K562 (cell line): ENCODE data around the gene HTR3B. TPM values are rescaled to one million over a fixed set of nuclear protein-coding genes. Genes with fewer than 3 reads are reported as not detected.

Source experiments
- ATAC-seq: fragments of 200-7000 bp; cut with Tn5 transposase; 3 replicates; pipeline ENCODE4 v1.9.1; 2020; ENCODE audit warnings: moderate library complexity
- BruUV-seq: library from RNA; stranded (reverse); fragments of 400-500 nt; replicated peaks from 2 replicates; lab custom pipeline; 2021; lab: Mats Ljungman, UMichigan
- CTCF ChIA-PET: fragments of 300-600 bp; formaldehyde crosslinking; extraction: SDS; loops from one replicate; lab custom pipeline; 2021; ENCODE audit warnings: low intra/inter-chr PET ratio; lab: Yijun Ruan, JAX
- POLR2A ChIA-PET: fragments of 300-600, 350-650 bp; sonication (Branson Sonifier 250); formaldehyde crosslinking; extraction: SDS; loops from one replicate; lab custom pipeline; 2021; ENCODE audit warnings: antibody characterized with exemption, inconsistent platforms; lab: Yijun Ruan, JAX
- DNase-seq, 4 experiments: peaks; one replicate each; pipeline versions ENCODE4 v3.0.0 to v3.0.0-alpha.2; 2011 to 2018; ENCODE audit warnings: low spot score in 3 of 4, mixed read lengths in 3 of 4; ENCODE audit errors: extremely low read depth in 1 of 4
- FAIRE-seq: peaks from 2 replicates; lab custom pipeline; 2011; peaks lifted over from hg19 to GRCh38; lab: Jason Lieb, UNC
- H2AFZ ChIP-seq: 2 replicates; pipeline ENCODE4 v1.6.0; 2011; ENCODE audit warnings: low read depth, low read length, control low read depth, inconsistent platforms
- H3K27ac ChIP-seq: fragments of 200-600 bp; 3 replicates; pipeline ENCODE4 v1.8.0; 2011; ENCODE audit warnings: low read depth, mild to moderate bottlenecking, control low read depth, inconsistent platforms, low read length, moderate library complexity, mixed read lengths; ENCODE audit errors: extremely low read depth
- H3K27me3 ChIP-seq, 2 experiments: fragments of 300-600 bp in 1 of 2; 2 replicates in 1 of 2; 3 replicates in 1 of 2; pipeline versions ENCODE4 v1.6.0 to v1.8.0; 2011; ENCODE audit warnings: inconsistent platforms in 2 of 2, low read length in 2 of 2, mild to moderate bottlenecking in 1 of 2, mixed read lengths in 1 of 2, moderate library complexity in 1 of 2; ENCODE audit not compliant: control insufficient read depth in 2 of 2, insufficient read depth in 2 of 2
- H3K36me3 ChIP-seq: fragments of 300-600 bp; 3 replicates; pipeline ENCODE4 v1.8.0; 2011; ENCODE audit warnings: mild to moderate bottlenecking, low read length, inconsistent platforms; ENCODE audit not compliant: control insufficient read depth, insufficient read depth
- H3K4me1 ChIP-seq, 2 experiments: fragments of 200-600 bp in 1 of 2; replicated peaks in 1 of 2; 2 replicates in 1 of 2; 3 replicates in 1 of 2; pipeline versions ENCODE4 v1.5.1 to v1.8.0; 2011; ENCODE audit warnings: inconsistent platforms in 2 of 2, low read length in 2 of 2, mild to moderate bottlenecking in 1 of 2, mixed read lengths in 1 of 2, moderate library complexity in 1 of 2; ENCODE audit not compliant: control insufficient read depth in 2 of 2, insufficient read depth in 2 of 2
- H3K4me2 ChIP-seq: 2 replicates; pipeline ENCODE4 v1.6.1; 2011; ENCODE audit warnings: low read length, control low read depth, inconsistent platforms, mixed read lengths; ENCODE audit not compliant: insufficient read depth
- H3K4me3 ChIP-seq: fragments of 200-600 bp; sonication (generic), shearing (Covaris generic); 2 replicates; pipeline ENCODE4 v1.5.1; 2016; ENCODE audit warnings: control low read depth, inconsistent platforms
- H3K79me2 ChIP-seq: fragments of 200-600 bp; 3 replicates; pipeline ENCODE4 v1.8.0; 2011; ENCODE audit warnings: low read length, inconsistent platforms; ENCODE audit not compliant: control insufficient read depth, insufficient read depth
- H3K9ac ChIP-seq, 2 experiments: 2 replicates each; pipeline versions ENCODE4 v1.6.0 to v1.6.1; 2011; ENCODE audit warnings: low read depth in 2 of 2, low read length in 2 of 2, control low read depth in 1 of 2, inconsistent platforms in 1 of 2, mild to moderate bottlenecking in 1 of 2, mixed read lengths in 1 of 2; ENCODE audit not compliant: insufficient read depth in 1 of 2
- H3K9me1 ChIP-seq: one replicate; pipeline ENCODE4 v1.6.0; 2011; ENCODE audit warnings: inconsistent platforms, mild to moderate bottlenecking, low read length, moderate library complexity; ENCODE audit not compliant: control insufficient read depth, insufficient read depth
- H3K9me3 ChIP-seq: replicated peaks from 2 replicates; pipeline ENCODE4 v1.5.1; 2011; ENCODE audit warnings: low read depth, low read length, inconsistent platforms; ENCODE audit not compliant: control insufficient read depth, insufficient read depth
- H4K20me1 ChIP-seq: replicated peaks from 2 replicates; pipeline ENCODE4 v1.6.1; 2011; ENCODE audit warnings: low read length, inconsistent platforms, mixed read lengths; ENCODE audit not compliant: control insufficient read depth, insufficient read depth
- CBFA2T3 ChIP-seq: fragments of 450-650 bp; IDR thresholded peaks from 2 replicates; pipeline ENCODE4 v1.6.1; 2017
- CREBBP ChIP-seq: IDR thresholded peaks from one replicate; pipeline ENCODE4 v1.6.1; 2012; ENCODE audit warnings: low read depth, mild to moderate bottlenecking, control low read depth, inconsistent platforms, low read length
- FOXA3 ChIP-seq, 2 experiments: fragments of 450-650 bp in 1 of 2; sonication (generic) in 1 of 2; formaldehyde crosslinking; IDR thresholded peaks in 1 of 2; conservative IDR thresholded peaks in 1 of 2; 2 replicates each; pipeline versions ENCODE4 v1.4.0 to v1.8.0; 2020 to 2022; ENCODE audit warnings: mild to moderate bottlenecking in 2 of 2, missing genetic modification reagents in 1 of 2
- HDAC8 ChIP-seq: fragments of 450-650 bp; IDR thresholded peaks from 2 replicates; pipeline ENCODE4 v1.6.1; 2016; ENCODE audit warnings: mild to moderate bottlenecking, missing genetic modification characterization, moderate library complexity, missing compliant biosample characterization
- KAT7 ChIP-seq: sonication (generic); formaldehyde crosslinking; IDR thresholded peaks from 2 replicates; pipeline ENCODE4 v1.8.0; 2022; ENCODE audit warnings: missing genetic modification reagents, mild to moderate bottlenecking, borderline replicate concordance
- KDM4B ChIP-seq, 2 experiments: fragments of 450-650 bp in 1 of 2; sonication (generic) in 1 of 2; IDR thresholded peaks; 2 replicates each; pipeline ENCODE4 v1.6.1; 2016 to 2017; ENCODE audit warnings: borderline replicate concordance in 2 of 2, antibody characterized with exemption in 1 of 2, low read depth in 1 of 2, mild to moderate bottlenecking in 1 of 2
- LEF1 ChIP-seq: fragments of 450-650 bp; IDR thresholded peaks from 2 replicates; pipeline ENCODE4 v1.6.1; 2016; ENCODE audit warnings: mild to moderate bottlenecking
- MXI1 ChIP-seq: IDR thresholded peaks from 2 replicates; pipeline ENCODE4 v1.6.1; 2011; ENCODE audit warnings: low read depth, mild to moderate bottlenecking, improper control_type of control experiment, low read length
- NCOA6 ChIP-seq: fragments of 450-650 bp; IDR thresholded peaks from 2 replicates; pipeline ENCODE4 v1.6.1; 2017; ENCODE audit warnings: mild to moderate bottlenecking
- NONO ChIP-seq, 2 experiments: fragments of 200-400 bp in 1 of 2; fragments of 450-650 bp in 1 of 2; formaldehyde crosslinking in 1 of 2; IDR thresholded peaks; 2 replicates each; pipeline ENCODE4 v1.6.1; 2017; ENCODE audit warnings: low read depth in 2 of 2, mild to moderate bottlenecking in 2 of 2, moderate library complexity in 2 of 2, low read length in 1 of 2
- POLR2A ChIP-seq: fragments of 450-650 bp; conservative IDR thresholded peaks from 2 replicates; pipeline ENCODE4 v1.6.1; 2016
- ZBTB8A ChIP-seq: fragments of 450-650 bp; IDR thresholded peaks from 2 replicates; pipeline ENCODE4 v1.6.1; 2018; ENCODE audit warnings: mild to moderate bottlenecking, moderate library complexity; ENCODE audit not compliant: partially characterized antibody
- ZNF707 ChIP-seq: fragments of 250-450 bp; sonication (Bioruptor Pico); conservative IDR thresholded peaks from 2 replicates; pipeline ENCODE4 v1.8.0; 2022; ENCODE audit warnings: inconsistent platforms, mild to moderate bottlenecking, moderate library complexity
- ZNF764 ChIP-seq: fragments of 250-450 bp; sonication (Bioruptor Pico); IDR thresholded peaks from 2 replicates; pipeline ENCODE4 v1.4.0; 2020; ENCODE audit warnings: low read depth, mild to moderate bottlenecking, moderate library complexity
- ZNF79 ChIP-seq: fragments of 250-450 bp; sonication (Bioruptor Pico); IDR thresholded peaks from 2 replicates; pipeline ENCODE4 v1.4.0; 2020; ENCODE audit warnings: low read depth, mild to moderate bottlenecking, moderate library complexity
- ZSCAN29 ChIP-seq: fragments of 450-650 bp; IDR thresholded peaks from 2 replicates; pipeline ENCODE4 v1.6.1; 2017
- WGBS: fragments of 100-300 bp; shearing (Covaris generic); methylation state at CpG from one replicate; pipeline ENCODE4 v1.1.6; 2016; ENCODE audit warnings: low coverage, mixed read lengths; ENCODE audit not compliant: insufficient coverage; ENCODE audit errors: missing lambda C conversion rate; 5-methylcytosine and 5-hydroxymethylcytosine counted together
- in situ Hi-C: fragments of 300-500 bp; cut with MboI; formaldehyde crosslinking; loops from 4 replicates; pipeline ENCODE4 v1.15.0; 2018; ENCODE audit warnings: inconsistent platforms, mixed read lengths
- intact Hi-C: fragments of 100-400 bp; cut with micrococcal nuclease; formaldehyde crosslinking; loops from 2 replicates; pipeline ENCODE4 v1.14.2; 2022
- polyA plus RNA-seq, 8 experiments: library from polyadenylated mRNA; depleted of rRNA in 4 of 8; stranded (reverse) in 5 of 8; unstranded in 3 of 8; fragments of >200 nt; fragmentation: Nextera tagmentation in 2 of 8; fragmentation: Illumina TruSeq in 1 of 8; extraction: Ambion mirVana in 2 of 8; extraction: Trizol in 1 of 8; gene quantifications; 2 replicates each; pipeline versions ENCODE4 v1.2.1 to v1.2.3, GENCODE V29; 2011 to 2014; ENCODE audit warnings: inconsistent platforms in 1 of 8, missing spikeins in 1 of 8
- total RNA-seq, 7 experiments: library from RNA; depleted of rRNA in 6 of 7; stranded (reverse); fragments of >200 nt in 6 of 7; fragmentation: Illumina TruSeq in 2 of 7; extraction: Trizol in 2 of 7; gene quantifications; 2 replicates each; pipeline versions ENCODE4 v1.2.1 to v1.2.3, GENCODE V29; 2011 to 2021; ENCODE audit warnings: low replicate concordance in 1 of 7
- TF ChIP-seq, protein P1 (sequence below): sonication (generic); formaldehyde crosslinking; IDR thresholded peaks from 2 replicates; pipeline ENCODE4 v1.8.1; 2022; ENCODE audit warnings: missing genetic modification reagents

The HTR3B gene
- total and polyA plus RNA-seq, 9 of the 15 experiments (the other 6 are each of a cell fraction or from before 2014, with no cell fraction given), result not detected

DNA sequence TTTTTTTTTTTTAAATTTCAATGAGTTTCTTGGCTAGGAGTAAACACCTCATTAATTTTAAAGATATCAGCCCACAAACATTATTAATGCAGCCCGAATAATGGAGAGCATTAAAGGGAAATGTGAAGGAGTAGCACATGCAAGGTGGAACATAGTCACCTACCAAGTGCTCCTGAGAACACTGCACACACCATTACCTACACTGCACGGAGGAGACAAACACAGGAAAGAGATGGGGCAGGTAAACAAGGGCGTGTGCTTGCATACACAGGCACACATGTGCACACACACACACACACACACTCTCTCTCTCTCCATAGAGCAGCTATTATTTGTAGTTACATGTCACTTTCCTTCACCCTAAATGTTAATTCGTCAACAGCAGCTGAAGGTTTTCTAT, 30.2 kb downstream of the HTR3B start:
- Histone ChIP-seq H3K27me3 (peaks cover 19 to 37% of the 10 kb centered on the region in 2 experiments; a peak in 3 of 5 replicates), H4K20me1 (no peaks in the 10 kb centered on the region), H3K4me1 (no peaks in the 10 kb centered on the region), H3K36me3 (no peaks in the 10 kb centered on the region), H3K9me3 (no peaks in the 10 kb centered on the region), H3K9me1 (no peaks in the 10 kb centered on the region), H3K79me2 (no peaks in the 10 kb centered on the region), H3K27ac (no peak overlapping the region), H3K4me2 (no peak overlapping the region), H3K4me3 (no peak overlapping the region)
- intact Hi-C loops (no loop called here), in situ Hi-C loops (loop anchor here (10.0 kb wide), 1 partner anchor 1010 kb away; no protein-coding TSS in a partner anchor)
- 0% methylated on average over 4 of the region's 4 CpGs for WGBS
- no peak for DNase-seq
- no TSS peak for BruUV-seq
- FAIRE-seq, result no peak
- CTCF ChIA-PET, result no interaction called here
- TF ChIP-seq CREBBP, result no peak
- TF ChIP-seq, all 486 proteins: peak for 0
- no peak for ATAC-seq
- POLR2A ChIA-PET, result no interaction called here
- Histone ChIP-seq H2AFZ (no peak overlapping the region), H3K9ac (no peak overlapping the region)

DNA sequence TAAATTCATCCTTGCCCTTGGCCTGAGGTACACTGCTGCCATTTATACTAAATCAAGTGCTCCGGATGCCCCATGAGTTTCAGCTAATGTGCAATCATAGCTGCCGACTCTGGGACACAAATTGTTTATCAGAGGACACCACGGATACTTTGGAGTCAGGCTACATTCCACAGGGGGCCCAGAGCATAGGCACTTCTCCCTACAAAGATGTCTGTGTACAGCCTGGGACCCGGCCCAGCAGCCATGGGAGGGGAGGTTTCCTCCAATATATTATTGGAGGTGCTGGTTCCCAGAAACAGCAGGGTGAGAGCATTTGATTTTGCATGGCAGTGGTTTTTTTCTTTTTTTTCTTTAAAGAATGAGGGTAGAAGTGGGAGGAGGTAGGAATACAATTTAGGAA, 31.3 kb downstream of the HTR3B start:
- ChIA-PET POLR2A (no interaction called here), CTCF (no interaction called here)
- H4K20me1 ChIP-seq, result no peaks in the 10 kb centered on the region; the same call in 1 of the 2 replicates
- H3K9me1 ChIP-seq, result no peaks in the 10 kb centered on the region
- H2AFZ ChIP-seq, result no peak overlapping the region
- H3K9me3 ChIP-seq, result no peaks in the 10 kb centered on the region
- no peak overlapping the region for H3K4me3 ChIP-seq
- H3K79me2 ChIP-seq, result no peaks in the 10 kb centered on the region
- no peak overlapping the region for H3K9ac ChIP-seq
- WGBS, result 0% methylated on average over 4 of the region's 4 CpGs
- H3K4me2 ChIP-seq, result no peak overlapping the region
- no peaks in the 10 kb centered on the region; a peak in 1 of 5 replicates for H3K4me1 ChIP-seq
- DNase-seq (no peak), FAIRE-seq (no peak), ATAC-seq (no peak)
- BruUV-seq, result no TSS peak
- intact Hi-C loops (no loop called here), in situ Hi-C loops (loop anchor here (10.0 kb wide), 1 partner anchor 1011 kb away; no protein-coding TSS in a partner anchor)
- H3K27ac ChIP-seq, result no peak overlapping the region
- no peaks in the 10 kb centered on the region for H3K36me3 ChIP-seq
- peaks cover 26 to 48% of the 10 kb centered on the region in 2 experiments; a peak in 4 of 5 replicates for H3K27me3 ChIP-seq
- no peak for TF ChIP-seq MXI1
- no peak for TF ChIP-seq ZNF764 (CRISPR knock-in tag)
- TF ChIP-seq NCOA6, result no peak
- TF ChIP-seq ZNF79 (CRISPR knock-in tag), result no peak
- no peak for TF ChIP-seq CBFA2T3
- no peak for TF ChIP-seq ZBTB8A
- TF ChIP-seq HDAC8 (tag), result no peak
- no peak for TF ChIP-seq KDM4B (IDR thresholded peaks at IDR 0.05; ENCODE audit: borderline replicate concordance in 2 of 2, low read depth in 1 of 2)
- TF ChIP-seq, protein P1, sequence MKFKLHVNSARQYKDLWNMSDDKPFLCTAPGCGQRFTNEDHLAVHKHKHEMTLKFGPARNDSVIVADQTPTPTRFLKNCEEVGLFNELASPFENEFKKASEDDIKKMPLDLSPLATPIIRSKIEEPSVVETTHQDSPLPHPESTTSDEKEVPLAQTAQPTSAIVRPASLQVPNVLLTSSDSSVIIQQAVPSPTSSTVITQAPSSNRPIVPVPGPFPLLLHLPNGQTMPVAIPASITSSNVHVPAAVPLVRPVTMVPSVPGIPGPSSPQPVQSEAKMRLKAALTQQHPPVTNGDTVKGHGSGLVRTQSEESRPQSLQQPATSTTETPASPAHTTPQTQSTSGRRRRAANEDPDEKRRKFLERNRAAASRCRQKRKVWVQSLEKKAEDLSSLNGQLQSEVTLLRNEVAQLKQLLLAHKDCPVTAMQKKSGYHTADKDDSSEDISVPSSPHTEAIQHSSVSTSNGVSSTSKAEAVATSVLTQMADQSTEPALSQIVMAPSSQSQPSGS, result no peak
- TF ChIP-seq ZNF707 (CRISPR knock-in tag), result no peak
- no peak for TF ChIP-seq KAT7
- TF ChIP-seq NONO (IDR thresholded peaks at IDR 0.05; ENCODE audit: low read depth in 2 of 2, low read length in 1 of 2), result no peak
- no peak for TF ChIP-seq LEF1
- no peak for TF ChIP-seq FOXA3 (CRISPR knock-in tag; conservative IDR thresholded peaks at IDR 0.05 in 1 of 2, IDR thresholded peaks at IDR 0.05 in 1 of 2)
- TF ChIP-seq POLR2A, result no peak
- TF ChIP-seq ZSCAN29, result no peak
